ENCODE results near the gene SFPQ. TPM values are rescaled to one million over a fixed set of nuclear protein-coding genes. Genes with fewer than 3 reads are reported as not detected.

The SFPQ gene
- total RNA-seq, 4 donors from 2014 or later: 169 to 431 (median 245) TPM

- no peak for DNase-seq
- in situ Hi-C loops (cut with MboI; ENCODE audit: low pct_ligation_motif_present in 1 of 4, low pct_unique_long_range_greater_than_20kb in 1 of 4, low sequenced_read_pairs in 3 of 4): no loop called here
- no peak overlapping the region for H3K27ac ChIP-seq
- H3K4me1 ChIP-seq: no peaks in the 10 kb centered on the region
- H3K4me3 ChIP-seq: no peak overlapping the region
- no peak for TF ChIP-seq POLR2A (IDR thresholded peaks at IDR 0.05)
- TF ChIP-seq EP300 (IDR thresholded peaks at IDR 0.05; ENCODE audit: low read depth): no peak
- no peak for TF ChIP-seq CTCF (IDR thresholded peaks at IDR 0.05)
- TF ChIP-seq POLR2AphosphoS5 (IDR thresholded peaks at IDR 0.05): no peak
- no peaks in the 10 kb centered on the region for H3K27me3 ChIP-seq
- H3K36me3 ChIP-seq: no peaks in the 10 kb centered on the region
- WGBS, 2 donors (ENCODE audit: low coverage in 1 of 2): 64 to 70% methylated on average over 3 of the region's 3 CpGs
- no peaks in the 10 kb centered on the region for H3K9me3 ChIP-seq
- intact Hi-C loops (cut with DNase I; ENCODE audit: low total_unique reads): no loop called here
These were observed 22.4 kb upstream of the SFPQ start for GRCh38 chr1:35215346-35215745.

GRCh38 chr1:35211120-35211414 is 18.1 kb upstream of the SFPQ start:
- no peaks in the 10 kb centered on the region for H3K36me3 ChIP-seq
- intact Hi-C loops (cut with DNase I; ENCODE audit: low total_unique reads) (no loop called here), in situ Hi-C loops (cut with MboI; ENCODE audit: low pct_ligation_motif_present in 1 of 4, low pct_unique_long_range_greater_than_20kb in 1 of 4, low sequenced_read_pairs in 3 of 4) (no loop called here)
- no peak for TF ChIP-seq POLR2A (IDR thresholded peaks at IDR 0.05)
- TF ChIP-seq CTCF (IDR thresholded peaks at IDR 0.05): no peak
- no peak for TF ChIP-seq POLR2AphosphoS5 (IDR thresholded peaks at IDR 0.05)
- no peak for TF ChIP-seq EP300 (IDR thresholded peaks at IDR 0.05; ENCODE audit: low read depth)
- no peaks in the 10 kb centered on the region for H3K27me3 ChIP-seq
- DNase-seq: no peak
- H3K9me3 ChIP-seq: no peaks in the 10 kb centered on the region
- WGBS, 2 donors (ENCODE audit: low coverage in 1 of 2): 79 to 83% methylated on average over 1 of the region's 1 CpG
- no peaks in the 10 kb centered on the region for H3K4me1 ChIP-seq
- no peak overlapping the region for H3K27ac ChIP-seq
- H3K4me3 ChIP-seq: no peak overlapping the region

- intact Hi-C loops (cut with DNase I; ENCODE audit: low total_unique reads): no loop called here
- Histone ChIP-seq H3K9me3 (no peaks in the 10 kb centered on the region), H3K36me3 (no peaks in the 10 kb centered on the region), H3K27me3 (no peaks in the 10 kb centered on the region), H3K27ac (no peak overlapping the region), H3K4me3 (no peak overlapping the region), H3K4me1 (no peaks in the 10 kb centered on the region)
- WGBS, 2 donors (ENCODE audit: low coverage in 1 of 2): 65 to 74% methylated on average over 4 to 16 of the region's 16 CpGs
- DNase-seq: no peak
- in situ Hi-C loops (cut with MboI; ENCODE audit: low pct_ligation_motif_present in 1 of 4, low pct_unique_long_range_greater_than_20kb in 1 of 4, low sequenced_read_pairs in 3 of 4): no loop called here
- TF ChIP-seq EP300 (IDR thresholded peaks at IDR 0.05; ENCODE audit: low read depth) (no peak), POLR2A (IDR thresholded peaks at IDR 0.05) (no peak), POLR2AphosphoS5 (IDR thresholded peaks at IDR 0.05) (no peak), CTCF (IDR thresholded peaks at IDR 0.05) (no peak)
These were observed 17.6 kb upstream of the SFPQ start for GRCh38 chr1:35210321-35211119.

GRCh38 chr1:35203295-35203694 is 10.3 kb upstream of the SFPQ start:
- 71 to 74% methylated on average over 1 of the region's 1 CpG for WGBS, 2 donors (ENCODE audit: low coverage in 1 of 2)
- Histone ChIP-seq H3K27me3 (no peaks in the 10 kb centered on the region), H3K27ac (no peak overlapping the region), H3K9me3 (no peaks in the 10 kb centered on the region), H3K4me3 (no peak overlapping the region), H3K36me3 (no peaks in the 10 kb centered on the region), H3K4me1 (peaks cover 0 to 5% (median 2%) of the 10 kb centered on the region in 4 donors)
- in situ Hi-C loops (cut with MboI; ENCODE audit: low pct_ligation_motif_present in 1 of 4, low pct_unique_long_range_greater_than_20kb in 1 of 4, low sequenced_read_pairs in 3 of 4) (loop anchor here in 1 of 4 donors (10.0 kb wide), 1 partner anchor 92 kb away; no protein-coding TSS in a partner anchor), intact Hi-C loops (cut with DNase I; ENCODE audit: low total_unique reads) (loop anchor here (5.0 kb wide), 1 partner anchor 94 kb away; no protein-coding TSS in a partner anchor)
- TF ChIP-seq EP300 (IDR thresholded peaks at IDR 0.05; ENCODE audit: low read depth) (no peak), POLR2AphosphoS5 (IDR thresholded peaks at IDR 0.05) (no peak), POLR2A (IDR thresholded peaks at IDR 0.05) (no peak), CTCF (IDR thresholded peaks at IDR 0.05) (no peak)
- DNase-seq: no peak
